Stimulated activated CD8-positive, alpha-beta memory T cell treated with anti-CD3 and anti-CD28 coated beads, Interleukin-4, amount 100 ng/mL, for 4 hours (primary cell): ENCODE results near the gene SRRT.

ENCODE experiments used
- DNase-seq, 2 donors: peaks; one replicate each; pipeline ENCODE4 v3.0.0-alpha.2; 2020; ENCODE audit warnings: low read depth in 2 of 2, low spot score in 1 of 2

SRRT gene

GRCh38 chr7:100881136-100881535 is 6.2 kb downstream of the SRRT start:
- no peak for DNase-seq

DNA sequence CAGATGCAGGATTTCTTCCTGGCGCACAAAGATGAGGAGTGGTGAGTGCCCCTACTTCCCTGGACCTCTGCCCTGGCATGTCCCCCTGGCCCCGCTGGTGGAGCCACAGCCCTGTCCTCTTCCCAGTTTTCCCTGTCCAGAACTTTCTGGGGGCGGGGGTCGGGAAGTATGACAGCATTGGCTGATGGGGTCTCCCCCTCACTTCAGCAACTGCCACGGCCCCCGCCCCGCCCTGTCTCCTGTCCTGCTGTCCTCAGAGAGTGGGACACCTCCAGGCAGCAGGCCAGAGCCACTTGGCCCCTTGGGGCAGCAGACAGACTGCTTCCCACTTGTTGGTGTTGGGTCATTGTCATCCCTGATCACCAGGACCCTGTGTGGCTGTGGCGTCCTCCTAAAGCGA is 7.3 kb downstream of the SRRT start:
- DNase-seq, result no peak

- no peak for DNase-seq
Measured at GRCh38 chr7:100882785-100883526, 8.1 kb downstream of the SRRT start.

GRCh38 chr7:100884736-100885439 is 10.0 kb downstream of the SRRT start:
- DNase-seq, result no peak

- no peak for DNase-seq
Measured at GRCh38 chr7:100885440-100886141, 10.7 kb downstream of the SRRT start.

DNA sequence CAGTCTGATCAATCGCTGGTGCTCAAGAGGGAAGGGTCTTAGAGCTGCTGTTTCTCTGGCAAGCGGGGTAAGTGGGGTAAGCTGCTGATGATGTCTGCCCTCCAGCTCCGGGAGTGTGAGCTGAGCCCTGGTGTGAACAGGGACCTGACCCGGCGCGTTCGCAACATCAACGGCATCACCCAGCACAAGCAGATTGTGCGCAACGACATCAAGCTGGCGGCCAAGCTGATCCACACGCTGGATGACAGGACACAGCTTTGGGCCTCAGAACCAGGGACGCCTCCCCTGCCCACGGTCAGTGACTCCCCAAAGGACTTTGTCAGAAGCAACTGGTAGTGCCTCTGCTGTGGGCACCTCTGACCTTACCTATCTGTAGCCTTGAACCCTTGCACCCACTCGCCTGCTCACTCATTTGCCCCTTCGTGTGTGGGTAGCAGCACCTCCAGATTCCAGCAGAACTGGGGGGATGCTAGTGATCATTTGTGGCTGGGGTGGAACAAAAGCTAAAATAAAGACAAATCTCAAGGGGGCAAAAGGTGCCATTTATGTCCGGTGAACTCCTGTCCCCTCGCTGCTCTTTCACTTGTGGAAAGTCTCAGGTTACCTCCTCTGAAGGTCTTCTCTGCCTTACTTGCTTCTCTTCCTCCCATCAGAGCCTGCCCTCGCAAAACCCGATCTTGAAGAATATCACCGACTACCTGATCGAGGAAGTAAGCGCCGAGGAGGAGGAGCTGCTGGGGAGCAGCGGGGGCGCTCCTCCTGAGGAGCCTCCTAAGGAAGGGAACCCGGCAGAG is 11.4 kb downstream of the SRRT start:
- no peak for DNase-seq

DNA sequence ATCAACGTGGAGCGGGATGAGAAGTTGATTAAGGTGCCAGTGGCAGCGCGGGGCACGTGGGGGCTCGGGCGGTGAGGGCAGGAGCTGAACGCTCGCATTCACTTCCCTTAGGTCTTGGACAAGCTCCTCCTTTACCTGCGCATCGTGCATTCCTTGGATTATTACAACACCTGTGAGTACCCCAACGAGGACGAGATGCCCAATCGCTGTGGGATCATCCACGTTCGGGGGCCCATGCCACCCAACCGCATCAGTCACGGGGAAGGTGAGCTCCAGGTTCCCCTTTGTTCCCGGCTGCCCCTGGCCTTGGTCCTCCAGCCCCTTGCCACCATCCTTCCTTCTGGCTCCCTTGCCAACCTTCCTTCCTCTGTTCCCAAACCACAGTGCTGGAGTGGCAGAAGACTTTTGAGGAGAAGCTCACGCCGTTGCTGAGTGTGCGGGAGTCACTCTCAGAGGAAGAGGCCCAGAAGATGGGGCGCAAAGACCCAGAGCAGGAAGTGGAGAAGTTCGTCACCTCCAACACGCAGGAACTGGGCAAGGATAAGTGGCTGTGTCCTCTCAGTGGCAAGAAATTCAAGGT is 12.1 kb downstream of the SRRT start:
- DNase-seq, result no peak

GRCh38 chr7:100887516-100888290 is 12.8 kb downstream of the SRRT start:
- DNase-seq, result no peak

- DNase-seq, result no peak
Measured at GRCh38 chr7:100888291-100888987, 13.5 kb downstream of the SRRT start.

GRCh38 chr7:100888988-100889750 is 14.3 kb downstream of the SRRT start, which contains the start of gene UFSP1:
UFSP1 (minus strand) TSS chr7:100889715; CDS start chr7:100889271, 444 bp downstream.
- DNase-seq, result no peak

DNA sequence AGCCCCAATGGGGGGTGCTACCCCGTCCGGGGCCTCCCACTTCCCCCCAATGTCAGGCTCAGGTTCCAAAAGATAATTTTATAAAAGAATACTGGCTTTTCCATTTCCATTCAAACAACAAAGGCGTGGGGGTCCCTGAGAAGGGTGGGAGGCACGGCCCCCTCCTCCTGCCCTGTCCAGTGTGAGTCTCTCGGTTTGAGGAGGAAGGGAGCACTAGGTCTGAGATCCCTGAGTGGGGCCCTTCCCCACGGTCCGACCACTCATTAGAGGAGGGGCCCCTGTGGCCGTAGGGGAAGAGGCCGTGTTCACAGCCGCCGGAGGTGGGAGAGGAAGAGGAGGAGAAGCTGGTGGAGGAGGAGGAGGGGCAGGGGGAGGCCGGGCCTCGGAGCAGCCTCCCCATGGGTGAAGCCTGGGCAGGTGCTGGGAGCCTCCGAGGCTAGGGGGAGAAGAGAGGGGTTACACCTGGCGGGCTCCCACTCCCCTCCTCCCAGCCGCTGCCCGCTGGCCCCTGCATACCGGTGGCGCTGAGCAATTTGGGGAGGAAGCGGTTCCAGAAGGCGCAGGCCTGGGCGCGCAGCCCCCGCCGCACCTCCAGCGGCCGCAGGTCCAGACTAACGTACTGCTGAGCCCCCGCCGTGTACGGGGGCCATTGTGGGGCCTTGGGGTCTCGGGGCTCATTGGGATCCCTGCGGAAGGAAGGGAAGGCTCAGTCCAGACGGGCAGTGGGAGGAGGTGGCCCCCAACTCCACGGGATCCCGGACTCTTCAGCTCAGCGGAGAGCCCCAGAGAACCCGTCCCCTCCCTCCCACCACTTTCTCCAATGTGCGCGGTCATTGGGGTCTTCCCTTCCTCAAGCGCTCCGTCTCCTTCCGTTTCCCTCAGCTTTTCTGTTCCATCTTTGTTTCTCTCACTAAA is 16.0 kb downstream of the SRRT start:
- no peak for DNase-seq

DNA sequence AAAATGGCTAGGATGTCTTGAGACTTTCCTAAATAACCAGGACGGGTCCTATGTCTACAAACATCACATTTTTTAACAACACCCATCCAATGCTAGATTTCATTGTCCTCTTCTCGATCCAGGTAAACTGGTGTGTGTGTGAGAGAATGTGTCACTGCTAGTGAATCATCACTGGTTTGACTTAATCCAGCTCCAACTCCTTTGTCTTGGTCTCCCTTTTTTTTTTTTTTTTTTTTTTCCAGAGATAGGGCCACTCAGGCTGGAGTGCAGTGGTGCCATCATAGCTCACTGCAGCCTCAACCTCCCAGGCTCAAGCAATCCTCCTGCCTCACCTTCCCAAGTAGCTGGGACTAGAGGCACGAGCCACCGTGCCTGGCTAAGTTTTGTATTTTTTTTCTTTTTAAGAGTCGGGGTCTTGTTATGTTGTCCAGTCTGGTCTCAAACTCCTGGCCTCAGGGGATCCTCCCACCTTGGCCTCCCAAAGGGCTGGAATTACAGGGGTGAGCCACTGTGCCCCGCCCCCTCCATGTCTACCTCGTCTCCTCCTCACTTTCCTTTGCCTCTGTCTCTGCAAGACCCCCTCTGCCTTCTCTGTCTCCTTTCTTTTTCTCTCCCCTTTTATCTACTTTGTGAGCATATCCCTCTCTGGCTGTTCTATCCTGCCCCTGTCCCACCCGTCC is 16.8 kb downstream of the SRRT start:
- DNase-seq, result no peak

GRCh38 chr7:100892364-100893317 is 17.7 kb downstream of the SRRT start:
- DNase-seq, result no peak

GRCh38 chr7:100893318-100893895 is 18.5 kb downstream of the SRRT start:
- no peak for DNase-seq

GRCh38 chr7:100893910-100894721 is 19.2 kb downstream of the SRRT start:
- DNase-seq, result no peak
